ENCODE data around the gene SLCO2B1.

SLCO2B1 gene

GRCh38 chr11:75240311-75241035 is 89.6 kb downstream of the SLCO2B1 start, which contains the start of gene TPBGL:
Gene TPBGL (plus strand): TSS chr11:75240774. CDS start chr11:75241050, 276 bp downstream.
- no peak for ATAC-seq

GRCh38 chr11:75241036-75241905 is 90.4 kb downstream of the SLCO2B1 start:
- peak; percentile 96 for ATAC-seq
- TF ChIP-seq ZNF70 (CRISPR knock-in tag; IDR thresholded peaks at IDR 0.05) (no peak), ESRRG (CRISPR knock-in tag; IDR thresholded peaks at IDR 0.05) (no peak), ZNF8 (CRISPR knock-in tag; IDR thresholded peaks at IDR 0.05) (no peak), TSHZ2 (CRISPR knock-in tag; IDR thresholded peaks at IDR 0.05) (no peak), GLIS3 (CRISPR knock-in tag; IDR thresholded peaks at IDR 0.05) (no peak), POU6F1 (CRISPR knock-in tag; IDR thresholded peaks at IDR 0.05; ENCODE audit: borderline replicate concordance, low read depth) (no peak), TCF4 (CRISPR knock-in tag; IDR thresholded peaks at IDR 0.05; ENCODE audit: borderline replicate concordance) (no peak), ISL1 (CRISPR knock-in tag; IDR thresholded peaks at IDR 0.05) (no peak), OSR1 (CRISPR knock-in tag; IDR thresholded peaks at IDR 0.05) (no peak), TOX (CRISPR knock-in tag; IDR thresholded peaks at IDR 0.05; ENCODE audit: borderline replicate concordance) (no peak), ZNF565 (CRISPR knock-in tag; conservative IDR thresholded peaks at IDR 0.05; ENCODE audit: low read depth) (no peak), PATZ1 (CRISPR knock-in tag; IDR thresholded peaks at IDR 0.05; ENCODE audit: borderline replicate concordance) (no peak), BACH2 (CRISPR knock-in tag; IDR thresholded peaks at IDR 0.05; ENCODE audit: borderline replicate concordance) (no peak), ZFP3 (CRISPR knock-in tag; IDR thresholded peaks at IDR 0.05) (no peak), PPARA (CRISPR knock-in tag; IDR thresholded peaks at IDR 0.05; ENCODE audit: borderline replicate concordance) (no peak), ZC3H10 (CRISPR knock-in tag; IDR thresholded peaks at IDR 0.05) (no peak), ZFP30 (CRISPR knock-in tag; IDR thresholded peaks at IDR 0.05) (no peak)

More at GRCh38 chr11:75240311-75241035, 89.6 kb downstream of the SLCO2B1 start, which contains the start of gene TPBGL:
- TF ChIP-seq ARNTL (CRISPR knock-in tag; IDR thresholded peaks at IDR 0.05; ENCODE audit: borderline replicate concordance, low read depth) (no peak), ZFP30 (CRISPR knock-in tag; IDR thresholded peaks at IDR 0.05) (no peak), ZC3H10 (CRISPR knock-in tag; IDR thresholded peaks at IDR 0.05) (no peak), TSHZ2 (CRISPR knock-in tag; IDR thresholded peaks at IDR 0.05) (no peak), ZNF565 (CRISPR knock-in tag; conservative IDR thresholded peaks at IDR 0.05; ENCODE audit: low read depth) (no peak), ZNF70 (CRISPR knock-in tag; IDR thresholded peaks at IDR 0.05) (no peak), CSDC2 (CRISPR knock-in tag; IDR thresholded peaks at IDR 0.05) (no peak), OSR1 (CRISPR knock-in tag; IDR thresholded peaks at IDR 0.05) (no peak), ZFP3 (CRISPR knock-in tag; IDR thresholded peaks at IDR 0.05) (no peak)

Data from SK-N-SH treated with all-trans-retinoic acid at 6 μM for 48 hours (cell line).